Upper lobe of left lung (tissue), 4 donors: ENCODE results near the gene AGAP1.

ENCODE experiments used
- CTCF ChIP-seq, 6 experiments: fragments of 450-650 bp in 4 of 6; fragments of 200-600 bp in 2 of 6; sonication (generic) in 2 of 6; IDR thresholded peaks; one replicate each; pipeline ENCODE4 v1.5.1; 2016 to 2019; ENCODE audit warnings: antibody characterized with exemption in 6 of 6
- EP300 ChIP-seq, 4 donors: sonication (generic); formaldehyde crosslinking; IDR thresholded peaks; one replicate each; pipeline ENCODE4 v1.5.1; 2017; ENCODE audit warnings: antibody characterized with exemption in 4 of 4, control low read depth in 2 of 4
- POLR2A ChIP-seq, 4 donors: fragments of 450-650 bp; IDR thresholded peaks; one replicate each; pipeline ENCODE4 v1.5.1; 2016 to 2017; ENCODE audit warnings: antibody characterized with exemption in 4 of 4, mild to moderate bottlenecking in 2 of 4
- POLR2AphosphoS5 ChIP-seq, 2 donors: sonication (generic); formaldehyde crosslinking; IDR thresholded peaks; one replicate each; pipeline ENCODE4 v1.5.1; 2017; ENCODE audit warnings: antibody characterized with exemption in 2 of 2

- no peak for TF ChIP-seq POLR2AphosphoS5 (IDR thresholded peaks at IDR 0.05)
- TF ChIP-seq CTCF (IDR thresholded peaks at IDR 0.05): no peak
- no peak for TF ChIP-seq POLR2A (IDR thresholded peaks at IDR 0.05)
- no peak for TF ChIP-seq EP300 (IDR thresholded peaks at IDR 0.05)
Measured at GRCh38 chr2:235949567-235950472, 456.0 kb downstream of the AGAP1 start.
